Endothelial cell of umbilical vein (primary cell): ENCODE data around the gene TPM1. TPM values are rescaled to one million over a fixed set of nuclear protein-coding genes. Genes with fewer than 3 reads are reported as not detected.

Experiments used
- BruUV-seq: library from RNA; stranded (reverse); fragments of 400-500 nt; replicated peaks from 2 replicates; lab custom pipeline; 2021; lab: Mats Ljungman, UMichigan
- CTCF ChIA-PET: fragments of 300-600, 350-600 bp; sonication (Branson Sonifier 250); formaldehyde crosslinking; loops from one replicate; lab custom pipeline; 2021; ENCODE audit warnings: antibody characterized with exemption, inconsistent platforms; lab: Charles Lee
- POLR2A ChIA-PET: fragments of 300-600, 350-600 bp; sonication (Branson Sonifier 250); formaldehyde crosslinking; loops from one replicate; lab custom pipeline; 2021; ENCODE audit warnings: antibody characterized with exemption, inconsistent platforms; lab: Charles Lee
- DNase-seq: peaks from one replicate; pipeline ENCODE4 v3.0.0-alpha.2; 2011; ENCODE audit warnings: low read depth, low spot score
- FAIRE-seq: peaks from 2 replicates; lab custom pipeline; 2011; peaks lifted over from hg19 to GRCh38; lab: Jason Lieb, UNC
- H2AFZ ChIP-seq: 2 replicates; pipeline ENCODE4 v1.6.0; 2012; ENCODE audit warnings: low read depth, low read length, control low read depth, inconsistent platforms
- H3K27ac ChIP-seq: 2 replicates; pipeline ENCODE4 v1.5.1; 2011; ENCODE audit warnings: low read depth, mild to moderate bottlenecking, control low read depth, low read length, moderate library complexity; ENCODE audit not compliant: insufficient read depth
- H3K27me3 ChIP-seq, 2 experiments: 2 replicates each; pipeline versions ENCODE4 v1.6.0 to v1.6.1; 2011; ENCODE audit warnings: low read length in 2 of 2, mixed read lengths in 1 of 2; ENCODE audit not compliant: control insufficient read depth in 2 of 2, insufficient read depth in 2 of 2
- H3K36me3 ChIP-seq, 2 experiments: 2 replicates in 1 of 2; 3 replicates in 1 of 2; pipeline ENCODE4 v1.5.1; 2011; ENCODE audit warnings: low read length in 2 of 2, mild to moderate bottlenecking in 1 of 2, moderate library complexity in 1 of 2; ENCODE audit not compliant: control insufficient read depth in 2 of 2, insufficient read depth in 2 of 2; ENCODE audit errors: extremely low read depth in 1 of 2
- H3K4me1 ChIP-seq: 3 replicates; pipeline ENCODE4 v1.5.1; 2011; ENCODE audit warnings: mild to moderate bottlenecking, low read length; ENCODE audit not compliant: control insufficient read depth, insufficient read depth; ENCODE audit errors: extremely low read depth
- H3K4me2 ChIP-seq: 2 replicates; pipeline ENCODE4 v1.6.1; 2011; ENCODE audit warnings: low read length, control low read depth, mixed read lengths; ENCODE audit not compliant: insufficient read depth
- H3K4me3 ChIP-seq, 3 experiments: fragments of 200-600 bp in 1 of 3; sonication (generic), shearing (Covaris generic) in 1 of 3; replicated peaks in 1 of 3; 2 replicates each; pipeline ENCODE4 v1.5.1; 2011 to 2016; ENCODE audit warnings: control low read depth in 3 of 3, low read length in 3 of 3, mild to moderate bottlenecking in 2 of 3, inconsistent platforms in 1 of 3, low read depth in 1 of 3, moderate library complexity in 1 of 3; ENCODE audit not compliant: insufficient read depth in 1 of 3
- H3K79me2 ChIP-seq: 2 replicates; pipeline ENCODE4 v1.6.0; 2012; ENCODE audit warnings: low read length, inconsistent platforms; ENCODE audit not compliant: control insufficient read depth, insufficient read depth
- H3K9ac ChIP-seq: replicated peaks from 2 replicates; pipeline ENCODE3; 2011; ENCODE audit warnings: low read length, control low read depth; ENCODE audit not compliant: insufficient read depth; ENCODE audit errors: extremely low read depth
- H3K9me1 ChIP-seq: replicated peaks from 3 replicates; pipeline ENCODE4 v1.6.0; 2011; ENCODE audit warnings: mild to moderate bottlenecking, low read length; ENCODE audit not compliant: control insufficient read depth, insufficient read depth; ENCODE audit errors: extremely low read depth
- H3K9me3 ChIP-seq: replicated peaks from 2 replicates; pipeline ENCODE4 v1.5.1; 2012; ENCODE audit warnings: low read length, inconsistent platforms; ENCODE audit not compliant: control insufficient read depth, insufficient read depth
- H4K20me1 ChIP-seq: replicated peaks from 2 replicates; pipeline ENCODE3; 2011; ENCODE audit warnings: mild to moderate bottlenecking, low read length; ENCODE audit not compliant: control insufficient read depth, insufficient read depth; ENCODE audit errors: extremely low read depth
- CTCF ChIP-seq, 2 donors: IDR thresholded peaks; 1 replicate in 1 of 2; 2 replicates in 1 of 2; pipeline ENCODE4 v1.5.1; 2011; ENCODE audit warnings: low read length in 2 of 2, mild to moderate bottlenecking in 2 of 2, moderate library complexity in 2 of 2, control low read depth in 1 of 2, inconsistent platforms in 1 of 2, low read depth in 1 of 2; ENCODE audit not compliant: insufficient read depth in 1 of 2; ENCODE audit errors: extremely low read depth in 1 of 2
- EZH2 ChIP-seq: IDR thresholded peaks from 2 replicates; pipeline ENCODE4 v1.6.1; 2012; ENCODE audit warnings: borderline replicate concordance, low read depth, mild to moderate bottlenecking, moderate library complexity, low read length, inconsistent platforms; ENCODE audit not compliant: severe bottlenecking
- GATA2 ChIP-seq: IDR thresholded peaks from 2 replicates; pipeline ENCODE4 v1.7.0; 2011; ENCODE audit warnings: low read depth, mild to moderate bottlenecking, moderate library complexity, mixed read lengths, low read length; ENCODE audit not compliant: insufficient read length, insufficient read depth
- JUN ChIP-seq: IDR thresholded peaks from 2 replicates; pipeline ENCODE4 v1.6.1; 2011; ENCODE audit warnings: borderline replicate concordance, low read depth; ENCODE audit not compliant: insufficient read length, insufficient read depth
- MAX ChIP-seq: IDR thresholded peaks from 2 replicates; pipeline ENCODE4 v1.6.1; 2011; ENCODE audit not compliant: insufficient read depth, insufficient read length
- dilution Hi-C: fragments of 300-500 bp; cut with MboI; formaldehyde crosslinking; loops from one replicate; pipeline ENCODE4 v1.15.0; 2019; ENCODE audit warnings: low sequenced_read_pairs; ENCODE audit not compliant: extremely low pct_ligation_motif_present
- intact Hi-C: fragments of 100-400 bp; cut with micrococcal nuclease; formaldehyde crosslinking; loops from one replicate; pipeline ENCODE4 v1.10.0; 2022
- polyA plus RNA-seq, 4 experiments: library from polyadenylated mRNA; depleted of rRNA in 3 of 4; stranded (reverse) in 3 of 4; unstranded in 1 of 4; fragments of >200 nt; gene quantifications; 2 replicates each; pipeline versions ENCODE4 v1.2.1 to v1.2.3, GENCODE V29; 2011 to 2012; ENCODE audit warnings: missing spikeins in 1 of 4
- total RNA-seq: library from RNA; stranded (reverse); gene quantifications from 2 replicates; pipeline ENCODE4 v1.2.3, GENCODE V29; 2021

TPM1 gene
- total and polyA plus RNA-seq, 2 donors (not counting 3 experiments of a cell fraction or from before 2014, with no cell fraction given), result 518 to 558 TPM

- no peaks in the 10 kb centered on the region for H3K36me3 ChIP-seq
- no peak overlapping the region for H3K27ac ChIP-seq
- no peak for TF ChIP-seq EZH2
- no peak for TF ChIP-seq JUN
- TF ChIP-seq GATA2, result no peak
- TF ChIP-seq CTCF (IDR thresholded peaks at IDR 0.05; ENCODE audit: extremely low read depth in 1 of 2, insufficient read depth in 1 of 2, low read depth in 1 of 2, low read length in 2 of 2), result no peak
- no peaks in the 10 kb centered on the region for H3K9me1 ChIP-seq
- FAIRE-seq (no peak), DNase-seq (no peak)
- H3K9me3 ChIP-seq, result no peaks in the 10 kb centered on the region
- BruUV-seq, result no TSS peak
- intact Hi-C loops (no loop called here), dilution Hi-C loops (no loop called here)
- no peak overlapping the region for H3K4me2 ChIP-seq
- no peaks in the 10 kb centered on the region for H3K27me3 ChIP-seq
- CTCF ChIA-PET, result no interaction called here
- H4K20me1 ChIP-seq, result no peaks in the 10 kb centered on the region
- no peaks in the 10 kb centered on the region for H3K4me1 ChIP-seq
- POLR2A ChIA-PET, result no interaction called here
- H3K4me3 ChIP-seq, result no peak overlapping the region
- H3K9ac ChIP-seq, result no peak overlapping the region
- no peaks in the 10 kb centered on the region for H3K79me2 ChIP-seq
- no peak overlapping the region for H2AFZ ChIP-seq
Observed at GRCh38 chr15:63083044-63083443, 40.5 kb downstream of the TPM1 start.

- intact Hi-C loops, result no loop called here
- no TSS peak for BruUV-seq
- TF ChIP-seq MAX, result no peak
- no peak for TF ChIP-seq JUN
- H3K36me3 ChIP-seq, result no peaks in the 10 kb centered on the region
- no peak for FAIRE-seq
- ChIA-PET POLR2A (no interaction called here), CTCF (no interaction called here)
- H3K79me2 ChIP-seq, result no peaks in the 10 kb centered on the region
- no peaks in the 10 kb centered on the region for H4K20me1 ChIP-seq
- DNase-seq, result no peak
- peaks cover under 1% of the 10 kb centered on the region for H3K4me1 ChIP-seq
- H3K4me2 ChIP-seq, result no peak overlapping the region
- no peak overlapping the region for H3K9ac ChIP-seq
- H3K4me3 ChIP-seq, result no peak overlapping the region
- dilution Hi-C loops, result no loop called here
- H3K27me3 ChIP-seq, result no peaks in the 10 kb centered on the region
- H2AFZ ChIP-seq, result no peak overlapping the region
- no peaks in the 10 kb centered on the region for H3K9me1 ChIP-seq
- H3K27ac ChIP-seq, result no peak overlapping the region
- H3K9me3 ChIP-seq, result no peaks in the 10 kb centered on the region
Observed at GRCh38 chr15:63083541-63083940, 41.0 kb downstream of the TPM1 start.
